ENCODE results near the gene LRRC3C.

DNA sequence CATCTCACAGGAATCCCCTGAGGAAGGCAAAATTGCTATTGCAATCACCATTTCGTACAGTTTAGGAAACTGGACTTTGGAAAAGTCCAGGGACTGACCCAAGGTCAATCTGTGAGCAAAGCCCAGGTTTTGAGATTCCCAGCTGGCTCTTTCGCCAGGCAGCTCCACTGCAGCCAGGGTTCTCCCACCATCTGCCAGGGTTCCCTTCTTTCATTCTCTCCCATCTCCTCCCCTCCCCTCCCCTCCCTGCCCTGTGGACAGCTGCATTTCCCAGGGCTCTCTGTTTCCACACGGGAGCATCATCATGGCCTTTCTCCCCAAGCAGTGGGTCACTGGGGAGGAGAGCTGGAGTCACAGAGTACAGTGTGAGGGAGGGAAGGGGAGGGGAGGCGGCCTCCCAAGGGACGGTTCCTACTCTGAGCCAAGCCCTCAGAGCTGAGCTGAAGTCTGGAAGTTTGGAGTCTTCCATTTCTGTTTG lies 23.4 kb downstream of the LRRC3C start:
- no peak for TF ChIP-seq CTCF (IDR thresholded peaks at IDR 0.05)
- no peak for TF ChIP-seq EZH2 (IDR thresholded peaks at IDR 0.05; ENCODE audit: borderline replicate concordance, insufficient read depth, low read depth, low read length, poor library complexity, severe bottlenecking)

Data from B cell (primary cell).